HL-60 (cell line): ENCODE measurements around the gene SLC9C1.

Experiments
- CTCF ChIP-seq: IDR thresholded peaks from one replicate; pipeline ENCODE4 v1.5.1; 2011; ENCODE audit warnings: low read length, control low read depth, inconsistent platforms; ENCODE audit not compliant: insufficient read depth
- GABPA ChIP-seq: IDR thresholded peaks from 2 replicates; pipeline ENCODE4 v1.6.1; 2012; ENCODE audit warnings: low read depth
- POLR2AphosphoS5 ChIP-seq: IDR thresholded peaks from 2 replicates; pipeline ENCODE4 v1.6.1; 2012; ENCODE audit warnings: low read depth
- SPI1 ChIP-seq: IDR thresholded peaks from 2 replicates; pipeline ENCODE4 v1.6.1; 2012; ENCODE audit warnings: low read depth, mild to moderate bottlenecking, borderline replicate concordance
- TF ChIP-seq, protein P1 (sequence below): IDR thresholded peaks from 2 replicates; pipeline ENCODE4 v1.6.1; 2012; ENCODE audit warnings: low read depth; ENCODE audit not compliant: insufficient replicate concordance

DNA sequence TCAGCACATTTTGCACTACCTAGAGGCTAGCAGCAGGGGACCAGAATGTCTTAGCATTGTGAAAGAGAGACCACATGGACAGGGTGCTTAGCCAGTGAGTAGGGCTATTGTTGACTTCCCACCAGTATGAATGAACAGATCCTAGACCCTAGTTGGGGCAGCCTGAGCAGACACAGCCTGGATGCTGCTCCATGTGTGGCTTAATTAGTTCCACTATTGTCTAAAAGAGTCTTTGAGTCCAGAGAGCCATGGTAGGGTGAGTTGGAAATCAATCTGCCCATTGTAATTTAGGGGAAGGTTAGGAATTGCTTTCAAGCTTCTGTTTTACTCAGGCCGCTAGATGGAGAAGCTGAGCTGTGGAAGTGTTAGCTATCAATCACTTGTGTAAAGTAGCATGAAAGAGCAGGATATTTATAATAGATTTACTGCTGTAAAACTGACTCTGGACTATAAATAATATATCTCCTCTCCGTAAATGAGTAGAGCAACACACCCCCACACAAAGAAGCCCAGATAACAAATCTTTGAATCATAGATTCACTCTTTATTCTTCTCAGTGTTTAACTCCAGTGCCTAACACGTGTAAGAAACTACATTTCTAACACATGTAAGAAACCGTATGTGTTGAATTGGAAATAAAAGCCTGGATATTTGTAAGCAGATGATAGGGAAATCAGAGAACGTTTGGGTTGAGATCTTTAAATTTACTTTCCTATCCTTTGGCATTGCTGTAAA, 156.9 kb downstream of the SLC9C1 start:
- TF ChIP-seq CTCF = peak; percentile 36
- no peak for TF ChIP-seq POLR2AphosphoS5
- TF ChIP-seq, protein P1, sequence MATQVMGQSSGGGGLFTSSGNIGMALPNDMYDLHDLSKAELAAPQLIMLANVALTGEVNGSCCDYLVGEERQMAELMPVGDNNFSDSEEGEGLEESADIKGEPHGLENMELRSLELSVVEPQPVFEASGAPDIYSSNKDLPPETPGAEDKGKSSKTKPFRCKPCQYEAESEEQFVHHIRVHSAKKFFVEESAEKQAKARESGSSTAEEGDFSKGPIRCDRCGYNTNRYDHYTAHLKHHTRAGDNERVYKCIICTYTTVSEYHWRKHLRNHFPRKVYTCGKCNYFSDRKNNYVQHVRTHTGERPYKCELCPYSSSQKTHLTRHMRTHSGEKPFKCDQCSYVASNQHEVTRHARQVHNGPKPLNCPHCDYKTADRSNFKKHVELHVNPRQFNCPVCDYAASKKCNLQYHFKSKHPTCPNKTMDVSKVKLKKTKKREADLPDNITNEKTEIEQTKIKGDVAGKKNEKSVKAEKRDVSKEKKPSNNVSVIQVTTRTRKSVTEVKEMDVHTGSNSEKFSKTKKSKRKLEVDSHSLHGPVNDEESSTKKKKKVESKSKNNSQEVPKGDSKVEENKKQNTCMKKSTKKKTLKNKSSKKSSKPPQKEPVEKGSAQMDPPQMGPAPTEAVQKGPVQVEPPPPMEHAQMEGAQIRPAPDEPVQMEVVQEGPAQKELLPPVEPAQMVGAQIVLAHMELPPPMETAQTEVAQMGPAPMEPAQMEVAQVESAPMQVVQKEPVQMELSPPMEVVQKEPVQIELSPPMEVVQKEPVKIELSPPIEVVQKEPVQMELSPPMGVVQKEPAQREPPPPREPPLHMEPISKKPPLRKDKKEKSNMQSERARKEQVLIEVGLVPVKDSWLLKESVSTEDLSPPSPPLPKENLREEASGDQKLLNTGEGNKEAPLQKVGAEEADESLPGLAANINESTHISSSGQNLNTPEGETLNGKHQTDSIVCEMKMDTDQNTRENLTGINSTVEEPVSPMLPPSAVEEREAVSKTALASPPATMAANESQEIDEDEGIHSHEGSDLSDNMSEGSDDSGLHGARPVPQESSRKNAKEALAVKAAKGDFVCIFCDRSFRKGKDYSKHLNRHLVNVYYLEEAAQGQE = no peak
- no peak for TF ChIP-seq GABPA
- no peak for TF ChIP-seq SPI1
